Fibroblast of lung (primary cell): ENCODE results near the gene HNF4A. TPM values are rescaled to one million over a fixed set of nuclear protein-coding genes. Genes with fewer than 3 reads are reported as not detected.

Source experiments
- DNase-seq, 2 donors: peaks; one replicate each; pipeline versions ENCODE4 v3.0.0 to v3.0.0-alpha.2; 2010; ENCODE audit warnings: low read depth in 2 of 2
- H2AFZ ChIP-seq: 2 replicates; pipeline ENCODE4 v1.5.1; 2012; ENCODE audit warnings: low read length, control low read depth, inconsistent platforms
- H3K27ac ChIP-seq: 2 replicates; pipeline ENCODE4 v1.5.1; 2011; ENCODE audit warnings: low read length, control low read depth; ENCODE audit not compliant: insufficient read depth
- H3K27me3 ChIP-seq: 2 replicates; pipeline ENCODE4 v1.5.1; 2011; ENCODE audit warnings: mild to moderate bottlenecking, low read length; ENCODE audit not compliant: control insufficient read depth, insufficient read depth
- H3K36me3 ChIP-seq: 2 replicates; pipeline ENCODE4 v1.5.1; 2011; ENCODE audit warnings: low read length; ENCODE audit not compliant: control insufficient read depth, insufficient read depth
- H3K4me1 ChIP-seq: 2 replicates; pipeline ENCODE4 v1.5.1; 2011; ENCODE audit warnings: low read length; ENCODE audit not compliant: control insufficient read depth, insufficient read depth; ENCODE audit errors: extremely low read depth
- H3K4me2 ChIP-seq: 2 replicates; pipeline ENCODE4 v1.5.1; 2011; ENCODE audit warnings: low read length, control low read depth; ENCODE audit not compliant: insufficient read depth; ENCODE audit errors: extremely low read depth
- H3K4me3 ChIP-seq, 4 experiments: fragments of 200-600 bp in 1 of 4; sonication (generic) in 1 of 4; replicated peaks in 1 of 4; 2 replicates each; pipeline ENCODE4 v1.5.1; 2011 to 2016; ENCODE audit warnings: low read length in 4 of 4, low read depth in 3 of 4, mild to moderate bottlenecking in 3 of 4, control low read depth in 2 of 4, inconsistent platforms in 1 of 4, mixed read lengths in 1 of 4; ENCODE audit not compliant: insufficient read depth in 1 of 4; ENCODE audit errors: control extremely low read depth in 1 of 4
- H3K79me2 ChIP-seq: 2 replicates; pipeline ENCODE4 v1.5.1; 2012; ENCODE audit warnings: mild to moderate bottlenecking, low read length, inconsistent platforms; ENCODE audit not compliant: control insufficient read depth, insufficient read depth
- H3K9ac ChIP-seq: 2 replicates; pipeline ENCODE4 v1.5.1; 2011; ENCODE audit warnings: mild to moderate bottlenecking, low read length, control low read depth; ENCODE audit not compliant: insufficient read depth
- H3K9me3 ChIP-seq: 2 replicates; pipeline ENCODE4 v1.5.1; 2012; ENCODE audit warnings: low read depth, low read length; ENCODE audit not compliant: control insufficient read depth, insufficient read depth
- H4K20me1 ChIP-seq: 2 replicates; pipeline ENCODE4 v1.5.1; 2011; ENCODE audit warnings: low read length; ENCODE audit not compliant: control insufficient read depth, insufficient read depth; ENCODE audit errors: extremely low read depth
- EZH2 ChIP-seq: IDR thresholded peaks from 2 replicates; pipeline ENCODE4 v1.5.1; 2012; ENCODE audit warnings: low read length, control low read depth, mild to moderate bottlenecking; ENCODE audit errors: missing control alignments
- polyA plus RNA-seq, 2 donors: library from polyadenylated mRNA; depleted of rRNA in 1 of 2; stranded (reverse) in 1 of 2; unstranded in 1 of 2; fragments of >200 nt; gene quantifications; 2 replicates each; pipeline ENCODE4 v1.2.1, GENCODE V29; 2011 to 2012; ENCODE audit warnings: missing spikeins in 1 of 2
- total RNA-seq: library from RNA; depleted of rRNA; stranded (reverse); fragments of >200 nt; gene quantifications from 2 replicates; pipeline ENCODE4 v1.2.1, GENCODE V29; 2014
- TF ChIP-seq, protein P1 (sequence below), 2 donors: IDR thresholded peaks in 1 of 2; conservative IDR thresholded peaks in 1 of 2; 1 replicate in 1 of 2; 2 replicates in 1 of 2; pipeline ENCODE4 v1.5.1; 2011 to 2012; ENCODE audit warnings: low read length in 2 of 2, control low read depth in 1 of 2, inconsistent platforms in 1 of 2, low read depth in 1 of 2, mild to moderate bottlenecking in 1 of 2

Gene HNF4A
- total and polyA plus RNA-seq, 2 donors (not counting 1 experiment from before 2014, with no cell fraction given), result not detected

DNA sequence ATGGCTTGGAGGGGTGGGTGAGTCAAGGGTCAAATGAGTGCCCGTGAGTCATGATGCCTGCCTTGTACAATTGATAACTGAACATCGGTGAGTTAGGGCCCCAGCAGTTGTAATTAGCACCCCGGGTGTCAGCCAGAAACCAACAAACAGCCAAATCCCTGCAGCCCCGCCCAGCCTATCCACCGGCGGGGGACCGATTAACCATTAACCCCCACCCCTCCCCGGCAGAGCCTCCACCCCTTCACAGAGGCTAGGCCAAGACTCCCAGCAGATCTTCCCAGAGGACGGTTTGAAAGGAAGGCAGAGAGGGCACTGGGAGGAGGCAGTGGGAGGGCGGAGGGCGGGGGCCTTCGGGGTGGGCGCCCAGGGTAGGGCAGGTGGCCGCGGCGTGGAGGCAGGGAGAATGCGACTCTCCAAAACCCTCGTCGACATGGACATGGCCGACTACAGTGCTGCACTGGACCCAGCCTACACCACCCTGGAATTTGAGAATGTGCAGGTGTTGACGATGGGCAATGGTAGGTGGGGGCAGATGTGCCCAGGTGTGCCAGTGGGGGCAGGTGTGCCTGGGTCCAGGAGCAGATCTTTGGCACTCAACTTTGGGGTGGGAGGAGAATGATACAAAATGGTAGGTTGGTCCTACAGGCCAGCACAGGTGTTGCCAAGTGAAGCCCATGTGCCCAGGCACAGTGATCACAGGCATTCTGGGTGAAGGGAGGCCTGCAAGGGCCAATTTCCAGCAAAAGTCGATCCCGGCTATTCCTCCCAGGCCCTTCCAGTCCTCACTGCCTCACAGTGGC, 45.7 kb downstream of the HNF4A start:
- Histone ChIP-seq H3K27me3 (peaks cover 3% of the 10 kb centered on the region), H3K79me2 (no peaks in the 10 kb centered on the region), H3K9ac (no peak overlapping the region), H3K4me2 (no peak overlapping the region), H2AFZ (no peak overlapping the region), H4K20me1 (no peaks in the 10 kb centered on the region), H3K36me3 (no peaks in the 10 kb centered on the region), H3K4me3 (no peak overlapping the region), H3K27ac (no peak overlapping the region), H3K4me1 (no peaks in the 10 kb centered on the region), H3K9me3 (no peaks in the 10 kb centered on the region)
- TF ChIP-seq EZH2, result no peak
- TF ChIP-seq, protein P1, sequence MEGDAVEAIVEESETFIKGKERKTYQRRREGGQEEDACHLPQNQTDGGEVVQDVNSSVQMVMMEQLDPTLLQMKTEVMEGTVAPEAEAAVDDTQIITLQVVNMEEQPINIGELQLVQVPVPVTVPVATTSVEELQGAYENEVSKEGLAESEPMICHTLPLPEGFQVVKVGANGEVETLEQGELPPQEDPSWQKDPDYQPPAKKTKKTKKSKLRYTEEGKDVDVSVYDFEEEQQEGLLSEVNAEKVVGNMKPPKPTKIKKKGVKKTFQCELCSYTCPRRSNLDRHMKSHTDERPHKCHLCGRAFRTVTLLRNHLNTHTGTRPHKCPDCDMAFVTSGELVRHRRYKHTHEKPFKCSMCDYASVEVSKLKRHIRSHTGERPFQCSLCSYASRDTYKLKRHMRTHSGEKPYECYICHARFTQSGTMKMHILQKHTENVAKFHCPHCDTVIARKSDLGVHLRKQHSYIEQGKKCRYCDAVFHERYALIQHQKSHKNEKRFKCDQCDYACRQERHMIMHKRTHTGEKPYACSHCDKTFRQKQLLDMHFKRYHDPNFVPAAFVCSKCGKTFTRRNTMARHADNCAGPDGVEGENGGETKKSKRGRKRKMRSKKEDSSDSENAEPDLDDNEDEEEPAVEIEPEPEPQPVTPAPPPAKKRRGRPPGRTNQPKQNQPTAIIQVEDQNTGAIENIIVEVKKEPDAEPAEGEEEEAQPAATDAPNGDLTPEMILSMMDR (conservative IDR thresholded peaks at IDR 0.05 in 1 of 2, IDR thresholded peaks at IDR 0.05 in 1 of 2; ENCODE audit: low read depth in 1 of 2, low read length in 2 of 2), result no peak
- no peak for DNase-seq

DNA sequence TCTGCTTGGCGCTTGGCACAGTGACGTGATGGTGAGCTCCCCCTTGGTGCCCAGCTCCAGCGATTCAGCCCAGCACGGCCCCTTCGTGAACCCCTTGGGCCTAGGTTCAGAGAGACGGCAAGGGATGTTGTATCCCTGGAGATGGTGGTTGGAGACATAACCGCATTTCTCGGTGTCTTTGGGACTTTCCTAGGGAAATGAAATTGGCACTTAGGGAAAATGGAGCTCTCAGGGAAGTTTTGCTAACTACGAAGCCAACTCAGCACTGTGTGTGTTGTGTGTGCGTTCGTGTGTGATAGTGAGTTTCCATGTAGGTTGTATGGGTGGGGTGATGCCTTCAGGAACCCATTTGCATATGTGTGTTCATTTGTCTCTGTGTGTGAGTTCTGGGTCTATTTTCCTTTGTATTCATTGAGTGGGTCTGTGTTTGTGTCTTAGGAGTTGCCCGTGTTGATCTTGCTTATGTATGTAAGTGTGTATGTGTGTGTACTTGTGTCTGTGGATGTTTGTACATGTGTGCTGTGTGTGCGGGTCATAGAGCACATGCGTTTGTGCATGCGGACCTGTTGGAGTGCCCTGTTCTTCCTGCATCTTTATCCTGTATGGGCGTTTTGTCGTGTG, 46.4 kb downstream of the HNF4A start:
- no peak overlapping the region for H3K4me3 ChIP-seq
- no peak overlapping the region for H3K9ac ChIP-seq
- no peak for DNase-seq
- no peaks in the 10 kb centered on the region for H4K20me1 ChIP-seq
- H3K4me1 ChIP-seq, result no peaks in the 10 kb centered on the region
- no peak for TF ChIP-seq EZH2
- TF ChIP-seq, protein P1 (conservative IDR thresholded peaks at IDR 0.05 in 1 of 2, IDR thresholded peaks at IDR 0.05 in 1 of 2; ENCODE audit: low read depth in 1 of 2, low read length in 2 of 2), result no peak
- no peak overlapping the region for H3K4me2 ChIP-seq
- no peak overlapping the region for H2AFZ ChIP-seq
- no peaks in the 10 kb centered on the region for H3K79me2 ChIP-seq
- no peak overlapping the region for H3K27ac ChIP-seq
- H3K36me3 ChIP-seq, result no peaks in the 10 kb centered on the region
- H3K27me3 ChIP-seq, result peaks cover 3% of the 10 kb centered on the region
- H3K9me3 ChIP-seq, result no peaks in the 10 kb centered on the region

DNA sequence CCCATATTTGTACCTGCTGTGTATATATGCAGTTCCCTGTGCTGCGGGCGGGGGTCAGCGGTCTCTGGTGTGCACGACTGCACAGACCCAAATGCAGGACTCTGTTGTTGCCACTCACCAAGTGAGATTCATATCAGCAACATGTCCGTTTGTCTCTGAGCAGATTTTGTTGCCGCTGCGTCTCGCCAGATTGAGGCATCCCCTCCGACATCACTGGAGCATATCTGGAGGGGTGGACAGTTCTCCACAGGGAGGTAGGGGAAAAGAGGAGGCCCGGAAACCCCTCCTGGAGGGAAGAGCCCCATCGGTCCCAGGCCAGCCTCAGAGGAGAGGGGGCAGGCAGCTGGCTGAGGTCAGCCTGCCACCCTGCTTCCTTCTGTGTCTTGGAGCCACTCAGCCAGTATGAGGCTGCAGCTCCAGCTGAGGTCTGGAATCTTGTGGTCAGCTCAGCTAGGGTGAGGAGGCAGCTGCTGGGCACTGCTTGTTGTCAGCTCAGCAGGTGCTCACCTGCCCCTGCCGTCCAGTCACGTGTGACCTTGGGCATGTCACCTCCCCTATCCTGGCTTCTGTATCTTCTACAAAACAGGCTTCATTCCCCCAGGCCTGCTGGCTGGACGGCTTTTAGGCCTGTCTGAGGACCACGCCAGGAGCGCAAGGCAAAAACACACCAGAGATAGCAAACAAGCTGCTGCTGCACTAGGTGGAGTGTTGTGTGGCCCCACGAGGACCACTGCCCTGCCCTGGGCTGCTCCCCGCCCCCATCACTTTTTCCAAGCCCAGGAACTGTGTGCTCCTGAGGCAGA, 47.1 kb downstream of the HNF4A start:
- Histone ChIP-seq H3K4me1 (no peaks in the 10 kb centered on the region), H3K9me3 (no peaks in the 10 kb centered on the region), H3K27me3 (peaks cover 3% of the 10 kb centered on the region), H3K4me3 (no peak overlapping the region), H3K36me3 (no peaks in the 10 kb centered on the region), H4K20me1 (no peaks in the 10 kb centered on the region), H3K9ac (no peak overlapping the region), H3K4me2 (no peak overlapping the region), H3K79me2 (no peaks in the 10 kb centered on the region), H3K27ac (no peak overlapping the region), H2AFZ (no peak overlapping the region)
- no peak for TF ChIP-seq EZH2
- TF ChIP-seq, protein P1 (conservative IDR thresholded peaks at IDR 0.05 in 1 of 2, IDR thresholded peaks at IDR 0.05 in 1 of 2; ENCODE audit: low read depth in 1 of 2, low read length in 2 of 2), result no peak
- peak in 1 of 2 donors; percentile 14 for DNase-seq
